GM18868 (cell line): ENCODE results near the gene BEND3.
"Not testable (repeated sequence)": the region's sequence is repeated elsewhere in the genome, so short reads cannot be mapped to it uniquely, and the experiment has no call there.

Source experiments
- ATAC-seq: cut with Tn5 transposase; IDR thresholded peaks from one replicate; pipeline ENCODE4 v1.9.1; 2021; ENCODE audit warnings: mild to moderate bottlenecking, moderate library complexity; ENCODE audit not compliant: unreplicated experiment

Gene BEND3

GRCh38 chr6:107047807-107048206 is 67.5 kb downstream of the BEND3 start:
- ATAC-seq: no peak

- no peak for ATAC-seq
Observed at GRCh38 chr6:107045826-107046675, 69.3 kb downstream of the BEND3 start.

DNA sequence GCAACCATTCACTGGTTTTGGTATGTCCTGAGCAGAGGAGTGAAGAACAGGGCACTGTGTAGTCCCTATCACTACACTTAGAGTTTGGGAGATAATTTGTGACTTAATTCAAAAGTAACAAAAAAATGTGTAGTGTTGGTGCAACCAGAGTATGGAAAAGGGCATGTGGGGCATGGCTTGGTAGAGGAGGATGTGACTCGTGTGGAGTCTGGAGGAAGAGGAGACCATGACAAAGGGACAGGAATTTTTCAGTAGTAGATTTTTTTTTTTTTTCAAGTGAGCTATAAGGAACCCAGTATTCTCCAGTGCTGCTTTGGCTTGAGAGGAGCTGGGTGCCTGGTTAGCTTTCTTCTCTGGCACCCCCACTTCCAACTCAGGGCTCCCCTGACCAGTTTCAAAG is 82.2 kb downstream of the BEND3 start:
- no peak for ATAC-seq

DNA sequence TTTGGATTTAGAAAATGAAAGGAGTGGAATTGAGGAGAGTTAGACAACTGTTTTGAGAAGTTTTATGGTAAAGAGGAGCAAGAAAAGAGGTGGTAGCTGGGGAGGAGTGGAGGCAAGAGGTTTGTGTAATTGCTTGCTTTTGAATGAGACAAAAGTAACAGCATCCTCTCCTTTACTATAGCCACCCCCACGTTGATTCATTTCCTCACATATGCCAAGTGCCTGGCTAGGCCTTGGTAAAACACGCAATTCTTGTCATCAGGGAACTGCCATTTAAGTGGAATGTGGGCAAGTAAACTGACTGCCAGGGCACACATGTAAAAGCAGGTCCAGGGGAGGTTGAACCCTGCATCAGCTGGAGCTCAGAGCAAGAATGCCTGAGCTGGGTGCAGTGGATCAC is 83.3 kb downstream of the BEND3 start:
- ATAC-seq: no peak

DNA sequence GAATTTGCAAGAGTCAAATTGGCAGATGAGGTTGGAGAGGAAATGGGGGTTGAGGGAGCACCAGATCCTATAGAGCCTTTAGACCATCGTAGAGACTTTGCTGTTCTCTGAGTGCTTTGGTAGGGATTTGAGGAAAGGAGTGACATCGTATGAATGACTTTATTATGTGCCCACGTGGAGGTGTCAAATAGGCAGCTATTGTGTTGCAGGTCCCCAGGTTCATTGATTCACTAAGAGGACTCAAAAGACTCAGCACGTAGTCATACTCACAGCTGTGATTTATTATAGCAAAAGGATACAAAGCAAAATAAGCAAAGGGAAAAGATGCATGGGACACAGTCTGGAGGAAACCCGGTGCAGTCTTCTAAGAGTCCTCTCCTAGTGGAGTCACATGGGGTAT is 85.2 kb downstream of the BEND3 start:
- ATAC-seq: no peak

GRCh38 chr6:107026965-107027364 is 88.3 kb downstream of the BEND3 start:
- ATAC-seq: no peak

DNA sequence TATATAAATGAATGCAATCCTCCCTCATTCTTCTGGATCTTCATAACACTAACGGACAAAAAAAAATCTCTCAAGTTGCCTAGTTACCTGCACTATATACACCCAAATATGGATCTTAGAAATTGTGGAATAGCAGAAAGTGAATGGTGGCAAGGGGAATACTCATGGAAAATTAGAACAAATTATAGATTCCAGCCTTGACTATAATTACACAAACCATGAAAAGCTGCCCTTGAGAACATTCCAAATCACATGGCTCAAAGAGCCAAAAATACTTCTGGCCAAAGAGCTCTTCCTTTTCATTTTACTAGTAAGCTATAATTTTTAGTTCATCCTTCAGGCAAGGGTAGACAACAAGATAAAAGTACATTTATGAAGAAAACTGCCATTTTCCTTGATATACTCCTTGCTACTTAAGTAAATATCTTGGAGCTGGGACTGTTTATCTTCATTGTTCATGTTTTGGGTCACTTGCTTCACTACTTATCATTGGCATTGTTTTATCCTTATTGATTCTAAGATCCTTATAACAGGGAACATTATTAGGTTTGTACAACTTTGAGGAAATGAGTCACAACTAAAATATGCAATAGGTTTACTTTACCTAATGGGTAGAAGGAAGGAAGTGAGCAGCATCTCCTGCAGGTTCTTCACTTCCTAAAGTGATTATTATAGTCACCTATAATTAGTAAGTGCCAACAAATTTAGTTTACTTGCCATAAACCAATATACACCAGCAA is 93.7 kb downstream of the BEND3 start:
- no peak for ATAC-seq

DNA sequence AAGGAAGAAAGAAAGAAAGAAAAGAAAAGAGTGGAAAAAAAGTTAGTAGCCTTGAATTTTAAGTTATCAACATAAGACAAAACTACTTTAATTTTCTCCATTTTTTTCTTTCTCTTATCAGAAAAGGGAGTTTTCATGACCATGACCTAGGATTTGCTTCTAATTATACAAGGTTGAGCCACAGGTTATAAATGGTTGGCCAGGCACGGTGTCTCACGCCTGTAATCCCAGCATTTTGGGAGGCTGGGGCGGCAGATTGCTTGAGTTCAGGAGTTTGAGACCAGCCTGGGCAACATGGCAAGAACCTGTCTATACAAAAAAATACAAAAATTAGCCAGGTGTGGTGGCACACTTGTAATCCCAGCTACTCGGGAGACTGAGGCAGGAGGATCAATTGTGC is 95.1 kb downstream of the BEND3 start:
- ATAC-seq: no peak

DNA sequence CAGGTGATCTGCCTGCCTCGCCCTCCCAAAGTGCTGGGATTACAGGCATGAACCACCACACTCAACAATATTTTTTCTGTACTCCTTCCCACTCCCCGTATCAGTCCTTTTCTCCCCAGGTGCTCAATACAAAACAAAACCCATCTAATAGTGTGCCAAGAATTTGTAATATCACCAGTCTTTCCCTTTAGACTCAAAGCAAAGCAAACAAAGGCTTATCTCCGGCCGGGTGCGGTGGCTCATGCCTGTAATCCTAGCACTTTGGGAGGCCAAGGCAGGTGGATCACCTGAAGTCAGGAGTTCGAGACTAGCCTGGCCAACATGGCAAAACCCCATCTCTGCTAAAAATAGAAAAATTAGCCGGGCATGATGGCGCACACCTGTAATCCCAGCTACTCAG is 95.7 kb downstream of the BEND3 start:
- not testable (repeated sequence) for ATAC-seq

DNA sequence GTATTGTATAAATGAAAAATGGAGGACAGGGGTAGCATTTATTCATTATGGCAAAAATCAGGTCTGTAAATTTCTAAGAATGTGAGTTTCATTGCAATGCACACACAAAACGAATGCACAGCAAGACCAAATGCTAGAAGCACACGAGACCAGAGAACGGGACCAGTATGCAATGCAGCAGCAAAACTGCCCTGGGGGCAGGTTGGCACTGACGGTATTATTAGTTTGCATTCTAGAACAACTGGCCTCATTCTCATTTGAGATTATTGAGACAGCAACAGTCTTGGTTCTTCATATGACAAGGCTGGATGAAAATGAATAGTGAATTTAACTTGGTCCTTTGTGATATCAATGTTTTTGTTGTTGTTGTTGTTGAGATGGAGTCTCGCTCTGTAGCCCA is 96.3 kb downstream of the BEND3 start:
- ATAC-seq: no peak
